GM19324 (cell line): ENCODE data around the gene FBXW12.
"Not testable (repeated sequence)": the region's sequence is repeated elsewhere in the genome, so short reads cannot be mapped to it uniquely, and the experiment has no call there.

Source experiments
- ATAC-seq: cut with Tn5 transposase; IDR thresholded peaks from one replicate; pipeline ENCODE4 v1.9.1; 2021; ENCODE audit warnings: mild to moderate bottlenecking, moderate library complexity; ENCODE audit not compliant: unreplicated experiment, low FRiP score

The FBXW12 gene

DNA sequence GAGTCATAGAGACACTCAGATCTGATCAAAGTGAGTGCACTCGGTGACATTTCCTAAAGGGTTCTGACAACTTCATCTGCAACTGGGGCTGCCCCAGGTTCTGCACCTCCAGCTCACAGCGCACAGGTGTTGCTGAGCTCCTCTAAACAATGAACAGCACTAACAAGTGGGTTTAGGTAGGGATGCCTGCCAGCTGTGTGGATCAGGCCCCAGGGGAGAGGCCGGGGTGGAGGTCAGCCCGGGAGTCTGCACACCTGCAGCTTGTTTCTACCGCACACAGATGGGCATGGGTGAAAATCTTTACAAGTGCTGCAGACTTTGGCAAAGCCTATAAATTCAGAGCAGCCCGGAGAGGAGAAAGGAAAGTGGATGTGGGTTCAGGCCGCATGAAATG lies 355 bp downstream of the FBXW12 start:
- no peak for ATAC-seq

DNA sequence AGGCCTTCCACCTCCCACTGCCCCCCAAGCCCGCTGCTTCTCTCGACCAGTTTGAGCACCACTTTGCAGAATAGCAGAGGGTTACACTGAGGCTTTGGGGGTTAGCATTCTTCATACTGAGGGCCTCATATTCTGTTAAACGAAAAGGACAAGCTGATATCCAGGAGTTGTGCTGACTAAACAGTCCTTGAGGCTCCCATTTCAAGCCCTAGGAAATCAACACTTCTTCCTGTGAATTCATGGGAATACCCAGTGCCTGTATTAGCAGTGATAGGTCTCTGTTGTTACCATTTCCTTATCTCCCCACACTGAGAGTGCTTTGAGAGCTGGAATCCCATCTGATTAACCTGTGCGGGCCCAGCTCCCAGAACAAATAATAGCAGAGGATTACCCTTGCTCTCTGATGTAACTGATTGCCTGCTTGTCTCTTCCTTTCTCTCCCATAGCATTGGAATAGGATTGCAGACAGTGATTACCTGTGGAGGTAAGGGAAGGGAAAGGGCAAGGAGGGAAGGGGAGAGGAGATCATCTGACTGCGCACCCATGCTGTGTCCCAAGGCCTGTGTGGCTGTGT lies 930 bp downstream of the FBXW12 start:
- ATAC-seq, result no peak

DNA sequence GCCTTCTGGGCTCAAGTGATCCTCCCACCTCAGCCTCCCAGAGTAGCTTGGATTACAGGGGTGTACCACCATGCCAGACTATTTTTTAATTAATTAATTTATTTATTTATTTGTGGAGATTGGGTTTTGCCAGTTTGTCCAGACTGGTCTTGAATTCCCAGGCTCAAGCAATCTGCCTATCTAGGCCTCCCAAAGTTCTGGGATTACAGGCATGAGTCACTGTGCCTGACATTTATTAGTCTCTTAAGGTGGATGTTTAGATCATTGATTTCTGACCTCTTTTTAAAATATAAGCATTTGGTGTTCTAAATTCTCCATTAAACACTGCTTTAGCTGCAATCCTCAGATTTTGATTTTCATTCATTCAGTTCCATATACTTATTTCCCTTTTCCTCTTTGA lies 15.6 kb downstream of the FBXW12 start:
- no peak for ATAC-seq

DNA sequence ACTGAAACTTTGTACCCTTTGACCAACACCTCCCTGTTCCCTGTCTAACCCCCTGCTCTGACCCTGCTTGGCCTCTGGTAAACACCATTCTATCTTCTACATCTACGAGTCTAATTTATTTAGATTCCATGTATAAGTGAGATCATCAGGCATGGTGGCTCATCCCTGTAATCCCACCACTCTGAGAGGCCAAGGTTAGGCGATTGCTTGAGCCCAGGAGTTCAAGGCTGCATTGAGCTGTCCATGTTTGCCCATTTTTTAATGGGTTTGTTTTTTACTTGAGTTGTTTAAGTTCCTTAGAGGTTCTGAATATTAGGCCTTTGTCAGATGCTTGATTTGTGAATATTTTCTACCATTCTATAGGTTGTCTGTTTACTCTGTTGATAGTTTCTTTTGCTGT lies 16.9 kb downstream of the FBXW12 start:
- no peak for ATAC-seq

DNA sequence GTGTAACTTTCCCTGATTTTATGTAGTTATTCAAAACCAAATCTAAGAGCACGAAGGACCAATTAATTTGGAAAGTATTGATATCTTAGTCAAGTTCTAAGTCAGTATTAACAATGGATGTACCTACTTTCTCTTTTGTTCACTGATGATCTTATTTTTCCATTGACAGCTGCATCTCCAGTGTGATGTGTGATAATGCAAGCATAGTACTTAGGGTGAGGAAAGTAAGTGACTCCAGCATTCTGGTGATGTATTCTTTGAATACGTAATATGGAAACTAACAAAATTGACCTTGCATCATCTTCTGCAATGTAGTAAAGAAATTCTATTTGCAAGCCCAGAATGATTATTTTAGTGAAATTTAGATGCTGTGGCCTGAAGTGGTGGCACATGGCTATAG lies 22.4 kb downstream of the FBXW12 start:
- ATAC-seq, result no peak

DNA sequence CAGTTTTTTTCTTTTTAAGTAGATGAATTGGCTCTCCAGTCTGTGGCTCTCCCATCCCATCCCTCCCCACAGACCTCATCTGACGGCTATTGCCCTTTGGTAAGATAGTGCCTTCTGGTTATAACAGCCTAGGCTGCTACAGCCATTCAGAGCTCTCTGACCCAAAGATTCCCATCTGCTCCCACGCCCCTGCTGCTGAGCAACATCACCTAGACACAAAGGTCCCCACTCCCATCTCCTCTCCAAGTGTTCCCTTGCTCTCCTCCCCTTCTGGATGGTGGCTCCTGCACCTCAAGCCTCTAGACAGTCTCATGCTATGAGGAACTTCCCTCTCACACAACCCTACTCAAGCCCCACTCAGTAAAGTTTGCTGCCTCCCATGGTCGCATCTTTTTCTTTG lies 23.7 kb downstream of the FBXW12 start:
- ATAC-seq, result no peak

DNA sequence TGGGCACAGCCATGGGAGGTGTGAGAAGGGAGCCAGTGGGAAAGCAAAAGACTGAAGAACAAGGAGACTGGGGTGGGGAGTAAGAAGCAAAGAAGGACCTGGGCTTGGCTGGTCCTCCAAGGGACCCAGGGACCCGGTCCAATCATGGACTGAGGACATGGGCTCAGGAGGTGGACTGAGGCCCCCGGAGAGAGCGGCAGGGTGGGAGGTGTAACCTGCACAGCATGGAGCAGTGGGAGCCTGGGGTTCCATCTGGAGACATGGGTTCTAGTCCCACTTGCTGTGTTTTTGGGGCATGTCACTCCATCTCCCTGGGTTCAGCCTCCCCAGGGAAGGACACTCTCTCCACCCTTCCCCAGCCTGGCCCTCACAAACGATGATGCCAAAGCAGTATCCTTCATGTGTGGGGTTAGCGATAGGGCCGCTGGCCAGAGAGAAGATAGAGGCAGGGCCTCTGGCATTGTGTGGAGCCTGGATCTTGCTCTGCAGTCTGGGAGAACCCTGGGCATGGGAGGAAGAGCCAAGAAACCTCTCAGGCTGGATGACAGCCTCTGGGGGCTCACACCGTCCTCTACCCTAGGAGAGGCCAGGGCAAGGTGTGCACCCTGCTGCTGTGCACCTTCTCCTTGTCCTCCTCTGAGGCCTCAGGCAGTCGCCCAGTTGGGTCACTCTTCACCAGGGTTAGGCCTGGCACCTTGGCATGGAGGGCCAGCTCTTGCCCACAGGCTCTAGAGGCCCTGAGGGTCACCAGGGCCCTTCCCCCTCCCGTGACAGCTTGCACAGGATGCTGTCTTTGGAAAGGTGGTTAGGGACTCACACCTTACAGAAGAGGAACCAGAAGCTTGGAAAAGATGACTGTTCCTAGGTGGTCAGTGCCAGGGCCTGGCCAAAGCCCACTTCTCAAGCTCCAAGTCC lies 26.0 kb downstream of the FBXW12 start:
- no peak for ATAC-seq

DNA sequence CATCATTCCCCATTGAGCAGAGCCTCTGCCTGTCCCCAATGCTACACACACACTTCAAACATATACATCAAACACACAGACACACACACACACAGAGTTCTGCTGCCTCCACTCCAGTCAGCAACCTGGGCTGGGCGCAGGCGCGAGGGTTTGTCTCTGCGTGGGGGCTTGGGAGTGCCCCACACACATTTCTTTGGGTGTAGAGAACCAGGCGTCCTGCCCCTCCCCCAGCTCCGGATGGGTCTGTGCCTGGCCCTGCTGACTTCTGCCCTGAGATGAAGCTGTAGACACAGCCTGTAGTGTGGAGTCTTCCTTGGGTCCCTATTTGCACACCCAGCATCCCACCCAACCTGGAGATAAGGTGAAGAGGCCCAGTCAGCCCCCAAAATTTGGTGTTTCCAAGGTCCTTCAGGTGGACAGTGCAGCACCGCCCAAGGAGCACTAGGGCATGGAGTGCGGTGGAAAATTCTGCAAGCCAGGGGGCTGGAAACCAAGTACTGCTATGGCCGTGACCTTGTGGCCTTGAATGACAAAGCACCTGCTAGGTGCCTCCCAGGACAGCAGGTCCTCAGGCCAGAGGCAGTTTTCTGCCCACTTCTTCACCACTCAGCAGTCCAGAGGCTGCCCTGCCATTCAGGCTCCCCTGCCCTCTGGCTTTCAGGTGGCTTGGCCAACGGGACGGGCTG lies 26.8 kb downstream of the FBXW12 start:
- no peak for ATAC-seq

DNA sequence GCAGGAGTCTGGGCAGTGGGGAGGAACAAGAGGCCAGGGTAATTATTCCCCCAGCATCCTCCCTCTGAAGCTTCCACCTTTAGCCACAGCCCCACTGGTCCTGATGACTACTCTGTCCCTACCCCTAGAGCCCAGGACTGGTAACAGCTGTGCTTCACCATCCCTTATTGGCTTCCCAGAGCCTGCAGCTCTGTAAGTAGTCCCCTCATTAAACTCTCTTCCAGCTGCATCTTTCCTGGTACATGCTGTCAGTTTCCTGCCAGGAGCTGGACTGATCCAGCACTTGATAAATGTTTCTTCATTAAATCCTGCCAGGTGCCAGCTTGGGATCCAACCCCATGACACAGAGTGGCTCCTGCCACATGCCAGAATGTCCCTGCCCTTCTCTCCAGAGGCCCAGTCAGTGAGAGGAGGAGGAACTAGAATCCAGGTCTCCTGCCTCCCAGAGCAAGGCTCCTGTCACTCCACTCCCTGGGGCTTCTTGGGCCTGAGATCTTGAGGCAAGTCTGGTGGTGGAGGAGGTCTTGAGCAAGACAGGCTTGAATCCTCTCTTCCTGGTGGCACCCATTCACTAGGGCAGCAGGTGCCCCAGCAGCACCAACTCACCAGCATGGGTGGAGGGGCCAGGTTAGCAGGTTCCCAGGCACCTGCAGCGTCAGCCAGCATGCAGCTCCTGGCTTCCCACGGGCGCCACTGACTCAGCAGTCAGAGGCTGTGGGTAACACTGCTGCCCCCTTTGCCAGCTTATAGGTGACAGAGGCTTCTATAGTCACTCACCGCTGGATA lies 27.6 kb downstream of the FBXW12 start:
- no peak for ATAC-seq

DNA sequence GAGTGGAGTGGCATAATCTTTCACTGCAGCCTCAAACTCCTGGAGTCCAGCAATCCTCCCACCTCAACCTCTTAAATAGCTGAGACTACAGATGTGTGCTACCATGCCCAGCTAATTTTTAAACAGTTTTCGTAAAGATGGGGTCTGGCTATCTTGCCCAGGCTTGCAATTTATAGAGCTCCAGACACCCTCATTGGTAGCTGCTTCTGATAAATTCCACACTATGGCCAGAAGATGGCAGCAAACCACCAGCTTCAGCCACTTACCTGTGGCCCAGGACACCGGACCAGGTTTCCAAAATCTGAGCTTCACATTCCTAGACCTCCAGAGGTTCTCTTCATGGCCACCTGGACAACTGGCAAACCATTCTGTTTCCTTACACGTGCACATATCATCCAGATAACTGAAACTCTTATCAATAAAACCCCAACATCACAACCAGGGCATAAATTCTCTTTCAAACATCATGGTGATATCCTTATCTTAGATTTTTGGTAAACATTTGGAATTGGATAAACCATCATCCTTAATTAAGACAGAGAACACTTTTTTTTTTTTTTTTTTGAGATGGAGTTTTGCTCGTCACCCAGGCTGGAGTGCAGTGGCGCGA lies 28.9 kb downstream of the FBXW12 start:
- ATAC-seq, result no peak

DNA sequence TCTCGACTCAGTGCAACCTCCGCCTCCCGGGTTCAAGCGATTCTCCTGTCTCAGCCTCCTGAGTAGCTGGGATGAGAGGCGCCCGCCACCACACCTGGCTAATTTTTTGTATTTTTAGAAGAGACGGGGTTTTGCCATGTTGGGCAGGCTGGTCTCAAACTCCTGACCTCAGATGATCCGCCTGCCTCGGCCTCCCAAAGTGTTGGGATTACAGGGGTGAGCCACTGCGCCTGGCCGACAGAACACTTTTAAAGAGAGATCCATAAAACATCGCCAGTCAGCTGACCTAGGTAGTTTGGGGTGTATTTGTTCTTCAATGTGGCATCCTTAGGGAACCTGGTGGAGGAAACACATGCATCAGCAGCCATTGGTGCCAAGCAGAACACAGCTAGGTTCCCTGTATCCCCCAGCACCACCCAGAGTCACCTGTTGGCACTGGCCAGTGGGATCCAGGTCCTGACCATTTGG lies 29.4 kb downstream of the FBXW12 start:
- ATAC-seq, result not testable (repeated sequence)

DNA sequence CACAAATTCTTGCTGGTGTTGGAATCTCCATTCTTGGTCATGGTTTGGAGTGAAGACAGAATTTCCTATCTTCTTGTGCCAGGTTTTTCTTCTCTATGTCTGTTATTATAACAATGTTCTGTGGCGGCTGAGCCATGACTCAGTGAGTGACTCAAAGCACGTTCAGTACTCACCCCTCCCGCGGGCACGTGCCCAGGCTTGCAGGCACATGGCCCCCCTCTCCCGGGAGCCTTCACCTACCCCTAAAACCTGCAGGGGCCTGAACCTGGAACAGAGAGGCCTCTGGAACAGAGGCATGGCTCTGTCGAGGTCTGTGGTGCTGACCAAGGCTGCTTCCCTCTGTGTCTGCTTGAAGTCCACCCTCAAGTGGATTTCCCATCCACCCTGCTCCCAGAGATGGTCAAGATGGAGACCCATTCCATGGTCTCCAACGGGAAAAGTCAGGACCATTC lies 30.3 kb downstream of the FBXW12 start:
- no peak for ATAC-seq

DNA sequence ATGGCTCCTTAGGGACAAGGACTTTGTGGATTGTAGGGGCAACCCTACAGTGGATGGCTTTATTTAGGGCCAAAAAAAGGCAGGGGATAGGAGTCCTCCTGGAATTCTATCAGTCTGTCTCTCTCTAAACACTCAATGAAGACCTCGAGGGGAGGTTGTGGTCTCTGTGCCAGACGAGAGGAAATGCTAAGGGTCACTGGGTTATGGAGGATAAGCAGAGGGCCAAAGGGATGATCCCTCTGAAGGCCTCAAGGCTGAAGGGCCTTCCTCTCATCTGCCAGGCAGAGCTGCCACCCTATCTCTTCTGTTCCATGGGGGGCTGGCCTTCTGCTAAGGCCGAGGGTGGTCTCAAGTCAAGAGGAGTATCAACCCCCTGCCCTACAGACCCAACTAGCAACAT lies 30.9 kb downstream of the FBXW12 start:
- ATAC-seq, result no peak

DNA sequence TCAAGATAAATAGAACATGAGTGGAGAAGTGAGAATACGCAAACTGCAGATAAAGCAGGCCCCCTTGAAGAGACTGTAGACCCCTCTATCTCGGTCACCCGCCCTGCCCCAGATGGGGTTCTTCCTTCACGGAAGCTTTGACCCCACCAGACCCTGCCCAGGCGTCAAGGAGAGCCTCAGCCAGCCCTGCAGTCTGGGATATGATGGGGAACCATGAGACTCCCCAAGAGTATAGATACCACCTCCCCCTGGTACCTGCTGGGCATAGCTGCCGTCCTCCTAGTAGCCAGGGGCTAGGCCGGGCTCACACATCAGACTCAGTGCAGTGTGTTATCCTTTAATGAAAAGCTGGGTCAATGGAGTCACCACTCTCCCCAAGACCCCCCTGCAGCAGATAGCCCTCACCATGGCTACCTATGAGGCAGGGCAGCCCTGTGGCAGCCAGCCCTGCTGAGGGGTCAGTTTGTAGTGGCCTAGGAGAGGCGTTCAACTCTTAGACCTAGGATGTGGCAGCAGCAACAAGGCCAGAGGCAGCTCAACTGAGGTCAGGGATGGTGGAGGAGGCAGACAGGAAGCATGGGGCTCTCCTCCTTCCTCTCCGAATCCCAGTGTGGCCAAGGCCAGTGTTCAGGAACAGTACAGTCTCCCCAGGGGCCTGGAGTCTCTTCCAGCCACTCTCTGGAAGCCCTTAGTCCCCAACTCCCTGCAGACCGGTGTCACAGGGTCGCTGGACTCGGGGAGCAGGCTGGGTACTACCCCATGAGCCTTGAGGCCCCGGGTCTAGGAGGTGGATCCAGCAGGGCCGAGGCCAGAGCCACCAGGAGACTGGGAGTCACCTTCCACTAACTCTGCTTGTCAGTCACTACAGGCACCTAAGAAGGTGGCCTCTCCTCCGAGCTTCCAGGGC lies 31.8 kb downstream of the FBXW12 start:
- ATAC-seq, result no peak

DNA sequence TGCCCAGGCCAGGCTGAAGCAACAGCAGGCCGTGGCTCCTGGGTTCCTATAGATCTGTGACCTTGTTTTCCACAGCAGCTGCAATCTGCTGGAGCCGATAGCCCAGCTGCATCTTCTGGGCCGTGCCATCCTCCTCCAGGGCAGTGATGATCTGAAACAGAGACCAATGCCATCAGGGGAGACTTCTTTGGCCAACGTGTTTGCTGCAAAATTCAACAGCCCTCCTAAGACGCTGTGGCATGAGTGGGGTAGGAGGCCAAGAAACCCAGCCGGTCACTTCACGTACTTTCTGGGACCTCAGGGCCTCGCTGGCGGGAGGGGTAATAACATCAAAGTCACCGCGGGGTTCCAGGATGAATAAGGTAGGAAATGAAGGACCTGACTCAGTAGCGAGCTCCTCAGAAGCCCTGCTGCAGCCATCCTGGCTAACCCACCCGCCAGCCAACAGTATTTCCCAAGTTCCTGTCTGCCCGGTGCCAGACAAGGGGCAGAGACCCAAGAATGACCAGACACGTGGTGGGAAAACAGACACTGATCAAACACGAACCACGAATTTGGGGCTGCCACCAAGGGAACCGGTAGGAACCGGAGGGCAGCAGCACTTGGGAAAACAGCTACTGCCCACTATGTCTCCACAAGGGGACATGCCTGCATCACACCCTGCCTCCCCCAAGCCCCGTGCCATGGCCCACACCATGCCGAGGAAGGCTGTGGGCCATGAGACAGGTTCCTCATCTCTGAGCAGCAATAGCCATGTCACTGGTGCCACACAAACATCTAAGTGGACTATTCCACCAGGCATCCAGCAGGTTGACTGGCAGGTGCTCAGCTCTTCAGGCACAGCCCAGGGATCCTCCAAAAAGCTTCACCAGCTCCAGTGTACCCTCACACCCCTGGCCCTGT lies 32.7 kb downstream of the FBXW12 start:
- no peak for ATAC-seq

DNA sequence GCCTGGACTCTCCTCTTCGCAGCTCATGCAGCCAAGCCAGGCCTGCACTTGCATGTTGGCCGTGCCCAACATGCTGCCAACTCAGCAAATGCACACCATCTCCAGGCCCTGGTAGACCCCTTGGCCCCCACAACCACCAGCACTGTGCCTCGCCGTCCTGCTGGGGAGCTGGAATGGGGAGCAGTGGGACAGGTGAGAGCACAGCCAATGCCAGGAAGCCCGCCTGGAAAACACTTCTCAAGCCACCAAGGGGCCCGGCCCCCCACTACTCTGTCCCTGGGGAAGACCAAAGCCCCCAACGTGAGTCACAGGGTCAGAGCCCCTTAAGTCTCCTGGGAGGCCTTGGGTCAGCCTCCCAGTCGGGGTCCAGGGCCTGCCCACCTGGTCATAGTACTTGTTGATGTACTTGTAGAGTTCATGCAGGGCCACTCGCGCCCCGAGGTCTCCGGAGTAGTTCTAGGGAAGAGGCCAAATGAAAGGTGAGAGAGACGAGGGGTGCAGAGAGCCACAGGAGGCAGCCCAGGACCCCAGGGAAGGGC lies 33.4 kb downstream of the FBXW12 start:
- ATAC-seq, result no peak

DNA sequence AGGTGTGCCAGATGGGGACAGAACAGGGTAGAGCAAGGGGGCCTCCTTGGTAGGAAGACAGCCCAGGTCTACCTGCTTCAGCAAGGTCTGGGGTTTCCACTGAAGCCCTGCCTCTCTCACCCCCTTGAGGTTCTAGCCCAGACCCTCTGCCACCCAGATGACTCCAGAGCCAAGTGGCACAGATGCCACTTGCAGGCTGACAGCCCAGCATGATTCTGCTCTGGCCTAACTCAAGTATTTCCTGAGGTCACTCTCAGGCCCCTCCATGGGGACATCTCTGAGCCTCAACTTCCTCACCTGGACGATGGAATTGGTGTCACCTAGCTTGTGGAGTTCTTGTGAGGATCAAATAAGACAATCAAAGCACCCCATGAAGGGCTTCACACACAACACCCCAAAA lies 34.0 kb downstream of the FBXW12 start:
- ATAC-seq, result no peak
